Mucosa of descending colon (tissue), 3 donors: Measurements from ENCODE around the gene PKP3. TPM values are rescaled to one million over a fixed set of nuclear protein-coding genes. Genes with fewer than 3 reads are reported as not detected.

ENCODE experiments used
- ATAC-seq: fragments of 200-7000 bp; cut with Tn5 transposase; one replicate; pipeline ENCODE4 v1.9.1; 2020; ENCODE audit warnings: mild to moderate bottlenecking, moderate library complexity
- DNase-seq, 3 donors: peaks; one replicate each; pipeline ENCODE4 v3.0.0-alpha.2; 2020
- H3K36me3 ChIP-seq: fragments of 200-600 bp; one replicate; pipeline ENCODE4 v1.8.0; 2021; ENCODE audit warnings: low read depth, mild to moderate bottlenecking
- H3K4me1 ChIP-seq: fragments of 200-600 bp; one replicate; pipeline ENCODE4 v1.8.0; 2021; ENCODE audit warnings: low read depth, mild to moderate bottlenecking
- H3K4me3 ChIP-seq: fragments of 200-600 bp; one replicate; pipeline ENCODE4 v1.8.0; 2021; ENCODE audit warnings: mild to moderate bottlenecking
- H3K9me3 ChIP-seq: fragments of 200-600 bp; one replicate; pipeline ENCODE4 v1.8.0; 2021; ENCODE audit warnings: mild to moderate bottlenecking
- intact Hi-C, 2 donors: fragments of 100-400 bp; cut with DNase I in 1 of 2; cut with micrococcal nuclease in 1 of 2; formaldehyde crosslinking; loops; one replicate each; pipeline versions ENCODE4 v1.11.0 to v1.11.1; 2022; cut with DNase I, micrococcal nuclease
- total RNA-seq, 3 donors: library from RNA; stranded (reverse); fragmentation: NEBNext Ultra II Directional in 2 of 3; extraction: Animal tissue kit (Norgen Biotek cat#: 25700) in 2 of 3; gene quantifications; one replicate each; pipeline versions ENCODE4 v1.2.1 to v1.2.4, GENCODE V29; 2021 to 2023
- TF ChIP-seq, protein P1 (sequence below): fragments of 200-600 bp; IDR thresholded peaks from one replicate; pipeline ENCODE4 v1.8.0; 2022; ENCODE audit warnings: antibody characterized with exemption, mild to moderate bottlenecking
- donor health status: DM: no; HTN: no; CAD: no; lungs with moderate emphysema.
- donor health status: DM: no; HTN: no; CAD: no.
- donor health status: DM: no; HTN: yes; CAD: no.

Gene PKP3
- total RNA-seq, 3 donors from 2014 or later = 73.3 to 174 (median 143) TPM

DNA sequence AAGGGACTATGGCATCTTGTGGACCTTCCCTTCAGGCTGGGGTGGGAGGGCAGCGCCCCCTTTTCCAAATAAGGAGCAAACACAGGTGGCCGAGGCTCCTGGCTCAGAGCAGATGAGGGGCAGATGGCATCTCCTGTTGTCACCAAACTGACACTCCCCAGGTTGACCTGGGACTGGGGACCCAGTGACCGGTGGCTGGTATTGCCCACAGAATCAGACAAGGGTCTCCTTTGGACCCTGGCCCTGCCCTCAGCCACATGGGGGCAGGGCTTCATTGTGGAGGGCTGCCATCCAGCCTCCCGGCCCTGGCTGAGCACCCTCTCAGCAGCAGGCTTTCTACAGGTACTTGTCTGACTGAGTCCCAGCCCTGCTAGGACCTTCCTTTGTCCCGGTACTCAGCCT lies 21.6 kb downstream of the PKP3 start:
- no peak for DNase-seq
- Histone ChIP-seq H3K9me3 (no peaks in the 10 kb centered on the region), H3K36me3 (no peaks in the 10 kb centered on the region), H3K4me3 (no peak overlapping the region), H3K4me1 (peaks cover 15% of the 10 kb centered on the region)
- ATAC-seq = no peak
- TF ChIP-seq, protein P1, sequence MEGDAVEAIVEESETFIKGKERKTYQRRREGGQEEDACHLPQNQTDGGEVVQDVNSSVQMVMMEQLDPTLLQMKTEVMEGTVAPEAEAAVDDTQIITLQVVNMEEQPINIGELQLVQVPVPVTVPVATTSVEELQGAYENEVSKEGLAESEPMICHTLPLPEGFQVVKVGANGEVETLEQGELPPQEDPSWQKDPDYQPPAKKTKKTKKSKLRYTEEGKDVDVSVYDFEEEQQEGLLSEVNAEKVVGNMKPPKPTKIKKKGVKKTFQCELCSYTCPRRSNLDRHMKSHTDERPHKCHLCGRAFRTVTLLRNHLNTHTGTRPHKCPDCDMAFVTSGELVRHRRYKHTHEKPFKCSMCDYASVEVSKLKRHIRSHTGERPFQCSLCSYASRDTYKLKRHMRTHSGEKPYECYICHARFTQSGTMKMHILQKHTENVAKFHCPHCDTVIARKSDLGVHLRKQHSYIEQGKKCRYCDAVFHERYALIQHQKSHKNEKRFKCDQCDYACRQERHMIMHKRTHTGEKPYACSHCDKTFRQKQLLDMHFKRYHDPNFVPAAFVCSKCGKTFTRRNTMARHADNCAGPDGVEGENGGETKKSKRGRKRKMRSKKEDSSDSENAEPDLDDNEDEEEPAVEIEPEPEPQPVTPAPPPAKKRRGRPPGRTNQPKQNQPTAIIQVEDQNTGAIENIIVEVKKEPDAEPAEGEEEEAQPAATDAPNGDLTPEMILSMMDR = no peak
- intact Hi-C loops = no loop called here

DNA sequence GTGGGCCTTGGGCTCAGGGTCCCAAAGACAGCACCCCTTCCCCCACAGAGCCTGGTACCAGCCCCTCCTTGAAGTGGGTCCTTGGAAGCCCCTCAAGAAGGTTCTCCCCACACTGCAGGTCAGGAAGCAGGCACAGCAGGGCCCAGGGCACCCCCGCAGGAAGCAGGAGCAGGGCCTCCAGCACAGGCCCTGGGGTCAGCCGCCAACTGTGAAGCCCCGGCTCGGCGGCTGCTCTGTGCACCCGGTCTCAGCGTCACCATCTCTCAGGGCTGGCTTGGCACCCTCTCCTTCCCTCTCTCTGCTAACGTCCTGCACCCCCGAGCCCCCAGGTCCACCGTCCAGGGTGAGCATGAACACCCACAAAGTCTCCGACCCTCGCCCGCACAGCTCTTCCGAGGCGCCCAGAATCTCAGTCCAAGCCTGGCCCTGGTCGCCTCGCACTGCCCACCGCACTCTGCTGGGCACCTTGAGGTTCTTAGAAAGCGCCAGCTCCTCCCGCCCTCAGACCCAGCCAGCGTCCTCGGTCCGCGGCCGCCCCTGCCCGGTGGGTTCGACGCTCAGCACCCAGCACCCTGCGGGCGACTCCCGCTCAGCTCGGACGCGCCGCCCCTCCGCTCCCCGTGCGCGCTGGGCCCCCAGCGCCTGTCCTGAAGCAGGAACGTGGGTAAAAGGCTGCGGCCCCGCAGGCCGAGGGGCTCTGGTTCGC lies 22.2 kb downstream of the PKP3 start:
- TF ChIP-seq, protein P1 = no peak
- peaks cover 15% of the 10 kb centered on the region for H3K4me1 ChIP-seq
- H3K9me3 ChIP-seq = no peaks in the 10 kb centered on the region
- DNase-seq (peak in 1 of 3 donors; percentile 64), ATAC-seq (peak; percentile 14)
- intact Hi-C loops = no loop called here
- no peaks in the 10 kb centered on the region for H3K36me3 ChIP-seq
- peak overlapping the region; percentile 31 for H3K4me3 ChIP-seq

DNA sequence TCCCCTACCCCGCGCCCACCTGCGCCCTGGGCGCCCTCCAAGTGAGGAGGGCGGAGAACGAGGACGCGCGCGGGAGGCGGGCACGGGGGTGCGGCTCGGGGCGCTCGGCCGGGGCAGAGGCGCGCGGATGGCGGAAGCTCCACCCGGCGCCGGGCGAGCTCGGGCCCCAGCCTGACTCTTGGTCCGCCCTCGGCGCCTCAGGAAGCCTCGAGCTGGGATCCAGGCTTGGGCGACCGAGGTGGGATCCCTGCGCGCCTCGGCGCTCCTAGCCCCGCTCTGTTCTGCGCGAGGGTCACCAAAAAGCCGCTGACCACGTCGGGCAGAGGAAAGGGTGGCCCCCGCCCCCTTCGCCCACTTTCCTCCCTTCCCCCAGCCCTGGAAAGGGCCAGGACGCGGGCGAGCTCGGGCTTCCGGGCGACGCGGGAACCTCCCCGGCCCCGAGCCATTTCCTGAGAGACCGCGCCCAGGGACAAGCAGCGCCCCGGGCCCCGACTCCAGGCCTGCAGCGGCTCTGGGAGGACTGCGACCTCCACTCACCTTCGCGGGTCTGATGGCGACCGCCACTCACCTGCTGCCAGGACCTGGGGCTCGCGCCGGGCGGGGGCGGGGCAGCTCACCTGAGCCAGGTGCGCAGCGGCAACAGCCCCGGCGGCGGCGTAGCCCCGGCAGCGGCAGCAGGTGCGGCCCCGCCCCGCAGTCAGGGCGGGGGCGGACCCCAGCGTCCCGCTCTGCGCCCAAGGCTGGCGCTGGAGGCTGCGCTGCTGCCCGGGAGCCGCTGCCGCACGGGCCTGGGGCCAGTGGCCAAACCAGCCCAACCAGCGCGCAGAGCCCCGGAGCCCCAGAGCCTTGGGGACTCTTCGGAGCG lies 23.0 kb downstream of the PKP3 start:
- ATAC-seq (peak; percentile 84), DNase-seq (peak; percentile 82 to 88 (median 85))
- intact Hi-C loops = no loop called here
- Histone ChIP-seq H3K4me3 (peak overlapping the region; percentile 31), H3K9me3 (no peaks in the 10 kb centered on the region), H3K4me1 (peaks cover 15% of the 10 kb centered on the region), H3K36me3 (no peaks in the 10 kb centered on the region)
- TF ChIP-seq, protein P1 = no peak

DNA sequence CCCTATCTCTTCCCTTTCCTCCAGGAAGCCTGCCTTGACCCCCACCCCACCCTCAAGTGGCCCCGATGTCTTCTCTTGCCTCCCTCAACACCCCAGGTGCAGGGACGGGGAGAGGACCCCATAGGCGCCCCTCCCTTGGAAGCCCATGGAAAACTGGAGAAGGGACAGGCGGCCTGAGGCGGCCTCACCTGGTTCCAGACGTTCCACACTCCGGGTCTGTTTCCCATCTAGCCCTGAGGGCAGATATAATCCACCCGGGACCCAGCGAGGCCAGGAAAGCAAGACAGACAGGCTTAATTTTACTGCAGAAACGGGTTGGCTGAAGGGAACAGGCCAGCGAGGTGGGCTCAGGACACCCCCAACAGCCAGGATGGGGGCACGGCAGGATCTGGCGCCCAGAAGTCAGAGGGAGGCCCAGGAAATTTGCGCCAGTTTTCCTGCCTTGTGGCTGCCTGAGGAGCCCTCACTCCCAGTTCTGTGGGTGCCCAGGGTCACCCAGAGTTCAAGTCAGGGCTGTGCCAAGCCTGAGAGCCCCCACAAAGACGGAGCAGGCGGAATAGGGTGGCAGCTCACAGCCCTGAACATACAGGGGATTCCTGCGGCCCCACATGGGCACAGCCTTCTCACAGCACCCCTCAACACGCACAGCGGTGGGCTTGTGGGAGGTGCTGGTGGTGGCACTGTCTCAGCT lies 23.8 kb downstream of the PKP3 start:
- DNase-seq (peak in 1 of 3 donors; percentile 48), ATAC-seq (no peak)
- TF ChIP-seq, protein P1 = no peak
- Histone ChIP-seq H3K4me1 (peaks cover 15% of the 10 kb centered on the region), H3K4me3 (no peak overlapping the region), H3K9me3 (no peaks in the 10 kb centered on the region), H3K36me3 (no peaks in the 10 kb centered on the region)
- intact Hi-C loops = no loop called here

DNA sequence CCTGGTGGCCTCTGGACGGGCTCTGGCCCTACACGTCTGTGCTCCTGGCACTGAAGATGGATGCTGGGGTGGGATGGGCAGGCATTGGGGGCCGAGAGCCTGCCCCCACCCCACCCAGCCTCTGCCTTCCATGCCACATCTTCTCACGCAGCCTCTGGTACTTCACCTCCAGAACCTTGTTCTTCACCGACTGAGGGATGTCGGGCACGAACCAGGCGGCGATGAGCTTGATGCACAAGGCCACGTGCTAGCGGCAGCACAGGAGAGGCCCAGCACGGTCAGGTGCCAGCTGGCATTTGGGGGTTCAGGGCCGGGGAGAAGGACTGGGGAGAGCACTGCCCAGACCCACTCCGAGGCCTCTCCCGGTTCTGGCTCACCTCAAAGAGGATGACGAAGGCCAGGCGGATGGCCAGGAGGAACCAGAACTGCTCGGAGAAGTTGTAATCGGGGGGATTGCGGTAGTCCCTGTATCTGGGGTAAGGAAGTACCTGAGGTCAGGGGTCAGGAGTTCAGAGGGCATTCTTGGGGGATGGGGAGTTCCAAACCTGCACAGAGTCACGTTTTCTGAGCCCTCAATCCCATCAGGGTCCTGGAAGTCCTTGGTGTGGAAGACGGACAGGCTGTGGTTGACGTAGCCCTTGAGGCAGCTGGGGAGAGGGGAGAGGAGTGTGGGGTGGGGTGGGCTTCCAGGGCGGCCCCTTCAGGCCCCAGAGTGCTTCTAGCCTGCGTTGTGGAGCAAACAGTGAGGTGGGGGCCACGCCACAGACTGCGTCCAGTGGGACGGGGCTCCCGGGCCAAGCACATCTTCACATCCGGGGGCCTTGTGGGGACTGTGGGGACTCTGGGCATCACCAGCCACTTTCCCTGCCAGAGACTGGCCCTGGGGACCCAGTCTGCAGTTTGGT lies 24.6 kb downstream of the PKP3 start:
- ATAC-seq = no peak
- intact Hi-C loops = no loop called here
- Histone ChIP-seq H3K9me3 (no peaks in the 10 kb centered on the region), H3K36me3 (no peaks in the 10 kb centered on the region), H3K4me1 (peaks cover 15% of the 10 kb centered on the region), H3K4me3 (no peak overlapping the region)
- peak in 1 of 3 donors; percentile 54 for DNase-seq
- TF ChIP-seq, protein P1 = no peak
